ELF-1 (cell line): ENCODE results near the gene CLDN19.
"Not testable (repeated sequence)": the region's sequence is repeated elsewhere in the genome, so short reads cannot be mapped to it uniquely, and the experiment has no call there.

Experiments
- DNase-seq: peaks from one replicate; pipeline ENCODE4 v3.0.0-alpha.2; 2016; ENCODE audit warnings: low read depth, low spot score

Gene CLDN19

DNA sequence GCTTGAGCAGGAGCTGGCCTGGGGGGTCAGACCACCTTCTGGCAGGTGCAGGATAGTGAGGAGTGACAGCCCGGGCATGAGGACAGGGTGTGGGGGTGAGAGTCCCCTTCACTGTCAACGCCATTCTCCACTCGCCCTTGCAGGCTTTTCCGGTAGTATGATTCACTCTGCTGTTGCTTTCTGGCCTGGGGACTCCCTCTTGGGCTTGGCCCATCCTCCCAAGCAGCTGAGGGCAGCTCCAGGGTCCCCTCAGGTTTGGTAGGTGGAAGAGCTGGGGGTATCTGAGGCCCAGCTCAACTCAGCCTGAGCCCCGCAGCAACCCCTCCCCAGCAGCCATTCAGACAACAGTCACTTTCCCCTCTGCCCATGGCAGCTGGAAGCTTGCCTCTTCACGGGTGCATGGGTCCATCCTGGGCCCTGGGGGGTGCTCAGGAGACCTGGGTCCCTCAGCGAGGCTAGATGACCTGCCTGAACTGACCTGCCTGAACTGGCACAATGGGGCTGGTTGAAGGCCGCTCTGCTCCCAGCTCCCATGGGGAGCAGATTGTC is 1.3 kb downstream of the CLDN19 start:
- DNase-seq: no peak

DNA sequence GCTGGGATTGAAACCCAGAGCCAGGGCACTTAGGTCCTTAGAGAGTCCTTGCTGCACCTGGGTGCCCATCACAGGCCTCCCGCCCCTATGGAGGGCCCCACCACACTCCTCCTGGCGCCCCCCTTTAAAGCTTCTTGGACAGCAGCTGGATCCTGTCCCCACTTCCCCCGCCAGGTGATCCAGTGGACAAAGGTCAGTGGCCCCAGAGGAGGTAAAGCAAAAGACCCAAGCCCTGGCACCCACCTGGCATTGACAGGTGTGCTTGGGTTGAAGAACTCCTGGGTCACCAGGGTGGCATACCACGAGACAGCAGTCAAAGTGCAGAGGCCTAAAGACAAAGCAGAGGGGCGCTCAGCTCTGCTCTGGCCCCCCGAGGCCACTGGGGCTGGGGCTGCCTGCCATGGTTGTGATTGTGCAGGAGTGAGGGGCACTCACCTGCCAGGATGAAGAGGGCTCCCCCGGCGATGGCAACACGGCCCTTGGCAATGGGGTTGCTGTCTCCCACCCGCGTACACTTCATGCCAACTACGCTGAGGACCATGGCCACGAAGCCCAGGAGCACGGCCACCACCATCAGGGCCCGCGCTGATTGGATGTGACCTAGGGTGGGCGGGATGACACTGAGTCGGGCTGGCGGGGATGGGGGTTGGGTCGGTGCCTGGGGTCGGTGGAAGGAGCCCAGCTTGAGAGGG is 1.9 kb downstream of the CLDN19 start:
- DNase-seq: no peak

DNA sequence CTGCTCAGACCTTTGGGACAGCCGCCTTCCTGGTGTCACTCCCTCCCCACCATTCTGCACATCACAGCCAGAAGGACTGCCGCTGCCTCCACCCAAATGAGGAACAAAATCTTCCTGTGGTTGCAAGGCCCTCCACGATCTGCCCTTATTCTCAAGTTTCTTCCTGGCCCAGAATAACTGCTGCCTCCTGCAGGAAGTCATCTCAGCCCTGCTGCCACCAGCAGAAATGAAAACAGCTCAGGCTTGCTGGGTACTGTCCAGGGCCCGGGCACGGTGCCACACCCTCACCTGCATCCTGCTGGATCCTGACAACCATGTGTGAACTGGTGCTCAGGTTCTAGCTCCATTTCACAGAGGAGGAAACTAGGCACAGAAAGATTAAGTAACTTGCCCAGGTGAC is 2.8 kb downstream of the CLDN19 start:
- no peak for DNase-seq

DNA sequence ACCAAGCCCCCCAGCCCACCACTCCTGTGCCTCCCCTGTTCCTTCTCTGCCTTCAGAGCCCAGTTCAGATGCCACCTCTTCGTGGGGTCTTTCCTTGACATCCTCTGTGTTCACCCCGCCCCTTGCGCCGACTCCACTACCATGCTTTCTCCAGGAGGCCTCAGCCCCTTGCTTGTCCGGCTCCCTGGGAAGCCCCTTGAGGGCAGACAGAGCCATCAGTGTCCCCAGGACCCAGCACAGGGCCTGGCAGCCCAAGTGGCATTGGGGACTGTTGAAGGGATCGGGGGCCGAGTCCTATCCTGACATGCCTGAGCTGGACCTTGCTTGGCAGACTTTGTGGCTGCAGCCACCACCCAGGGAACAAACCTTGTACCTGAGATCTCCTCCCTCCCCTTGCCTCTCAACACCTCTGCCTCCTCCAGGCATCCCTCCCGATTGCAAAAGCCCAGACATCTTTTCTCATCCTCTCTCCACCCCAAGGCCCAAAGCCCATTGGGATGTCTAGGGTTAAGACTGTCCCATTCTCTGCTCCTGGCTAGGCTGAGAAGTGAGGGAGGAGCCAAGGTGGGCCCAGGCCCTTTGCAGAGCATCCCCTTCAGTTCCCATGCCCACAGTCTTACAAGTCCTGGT is 3.4 kb downstream of the CLDN19 start:
- no peak for DNase-seq

DNA sequence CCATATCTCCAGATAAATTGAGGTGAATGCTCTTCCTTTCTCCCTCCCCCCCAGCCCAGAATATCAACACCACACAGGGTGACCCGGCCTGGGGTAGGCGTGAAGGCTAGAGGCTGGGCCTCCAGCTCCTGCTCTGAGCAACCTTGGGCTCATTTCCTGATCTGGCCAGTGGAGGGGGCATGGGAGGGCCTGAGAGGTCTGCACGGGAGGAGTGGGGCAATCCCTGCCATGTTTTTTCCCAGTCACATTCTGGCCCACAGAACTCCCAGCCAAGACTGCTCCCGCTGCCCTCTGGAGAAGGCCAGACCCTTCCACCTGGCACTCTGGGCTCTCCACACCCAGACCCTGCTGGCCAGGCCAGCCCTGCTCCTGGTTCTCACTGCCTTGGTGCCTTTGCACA is 3.9 kb downstream of the CLDN19 start:
- no peak for DNase-seq

DNA sequence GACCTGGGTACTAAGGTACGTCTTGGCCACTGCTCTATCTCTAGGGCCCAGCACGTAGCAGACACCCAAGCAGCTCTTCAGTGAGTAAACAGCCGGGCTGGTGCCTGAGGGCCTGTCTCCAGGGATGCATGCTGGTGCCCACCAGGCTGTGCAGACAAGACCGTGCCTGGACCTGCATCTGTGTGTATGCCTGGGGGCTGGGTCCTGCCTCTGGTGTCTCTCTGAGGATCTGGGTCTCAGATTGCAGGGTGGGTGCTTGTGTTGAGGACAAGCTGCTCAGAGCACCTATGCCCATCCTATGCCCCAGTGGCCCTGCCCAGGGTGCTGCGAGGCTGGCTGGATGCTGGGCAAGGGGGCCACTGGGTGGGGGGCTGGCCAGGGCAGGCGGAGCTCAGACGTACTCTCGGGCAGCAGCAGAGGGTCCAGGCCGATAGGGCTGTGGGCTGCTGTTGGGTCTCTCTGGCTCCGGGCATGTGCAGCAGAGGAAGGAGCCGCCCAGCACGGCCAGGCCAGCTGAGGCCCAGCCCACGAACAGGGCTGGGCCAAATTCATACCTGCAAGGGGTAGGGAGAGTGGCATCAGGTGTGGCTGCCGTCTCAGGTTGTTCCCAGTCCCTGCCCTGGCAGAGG is 4.4 kb downstream of the CLDN19 start:
- DNase-seq: no peak

DNA sequence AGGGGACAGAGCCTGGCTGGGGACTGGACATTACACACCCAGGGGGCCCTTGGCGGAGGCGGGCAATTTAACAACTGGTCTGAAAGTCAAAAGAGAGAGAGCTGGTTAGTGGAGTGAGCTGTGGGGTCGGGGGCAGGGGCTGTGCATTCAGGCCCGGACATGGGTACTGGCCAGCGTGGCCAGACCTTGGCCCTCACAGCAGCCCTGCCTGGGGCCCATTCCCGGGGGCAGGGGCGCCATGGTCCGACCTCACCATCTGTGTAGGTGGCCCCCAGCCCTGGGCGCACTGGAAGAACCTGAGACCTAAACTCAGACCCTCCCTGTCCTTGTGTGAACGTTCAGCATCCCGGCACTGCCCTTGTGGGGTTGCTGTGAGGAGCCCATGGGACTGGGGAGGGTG is 5.0 kb downstream of the CLDN19 start:
- no peak for DNase-seq

DNA sequence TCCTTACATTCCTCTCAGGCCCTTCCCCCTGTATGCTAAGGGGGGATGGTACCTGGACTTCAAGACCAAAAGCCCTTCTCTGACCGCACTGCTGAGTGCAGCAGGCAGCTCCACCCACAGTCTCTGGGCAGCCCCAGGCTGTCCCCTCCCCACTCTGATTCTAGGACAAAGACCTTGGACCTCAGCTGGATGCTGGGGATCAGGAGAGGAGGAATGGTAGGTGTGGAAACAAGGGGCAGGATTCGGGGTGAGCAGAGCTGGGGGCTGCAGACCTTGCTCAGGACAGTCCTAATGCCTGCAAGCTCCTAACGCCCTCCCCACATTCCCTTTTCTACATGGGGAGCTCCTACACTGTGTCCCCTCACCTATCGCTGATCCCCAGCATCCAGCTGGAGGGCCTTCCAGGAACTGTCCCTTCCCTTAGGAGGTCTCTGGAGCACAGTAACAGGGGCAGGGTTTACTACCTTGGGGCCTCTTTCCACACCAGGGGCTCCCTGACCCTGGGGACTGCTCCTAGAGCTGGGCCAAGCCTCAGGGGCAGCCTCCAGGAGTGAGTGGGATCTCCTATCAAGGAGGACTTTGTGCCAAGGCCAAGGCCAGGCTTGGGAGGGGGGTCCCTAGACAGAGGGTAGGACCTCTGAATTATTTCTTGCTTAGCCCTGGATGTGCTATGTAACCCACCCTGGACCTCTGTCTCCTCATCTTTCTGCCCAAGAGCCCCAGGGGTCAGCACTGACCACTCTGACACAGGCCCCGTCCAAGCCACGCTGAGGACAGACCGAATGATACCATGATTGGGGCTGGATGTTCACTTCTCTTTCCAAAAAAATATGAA is 5.6 kb downstream of the CLDN19 start:
- DNase-seq: peak; percentile 66

DNA sequence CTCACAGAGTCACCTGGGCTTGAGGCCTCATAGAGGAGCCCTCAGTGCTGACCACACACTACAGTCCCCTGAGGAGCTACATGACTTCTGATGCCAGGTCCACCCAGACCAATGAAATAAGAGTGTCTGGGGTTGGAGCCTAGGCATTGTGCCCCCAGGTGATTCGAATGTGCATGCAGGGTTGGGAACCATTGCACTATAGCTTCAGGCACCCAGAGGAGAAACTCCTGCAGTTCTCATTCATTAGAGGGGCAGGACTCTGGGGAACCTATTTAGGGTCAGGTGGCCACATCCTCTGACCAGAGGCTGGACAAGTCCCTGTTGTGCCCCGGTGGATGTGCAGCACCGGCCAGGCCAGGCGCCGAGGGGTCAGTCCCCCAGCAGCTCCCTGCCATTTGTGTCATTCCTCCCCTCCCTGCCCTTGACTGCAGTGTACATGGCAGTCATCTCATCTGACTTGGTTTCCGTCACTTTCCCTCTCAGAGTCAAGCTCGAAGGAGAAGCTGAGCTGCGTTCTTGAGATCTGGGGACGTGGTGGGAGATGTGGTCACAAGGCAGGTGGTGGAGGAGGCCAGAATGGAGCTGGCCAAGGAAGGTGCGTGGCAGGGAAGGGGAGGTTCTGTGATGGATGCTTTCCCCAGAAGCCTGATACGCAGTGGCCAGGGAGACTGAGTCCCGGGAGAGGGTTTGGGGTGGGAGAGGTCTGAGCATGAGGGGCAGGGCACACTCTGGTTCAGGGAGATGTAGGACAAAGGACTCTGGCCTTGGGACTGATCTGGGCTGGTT is 6.4 kb downstream of the CLDN19 start:
- no peak for DNase-seq

DNA sequence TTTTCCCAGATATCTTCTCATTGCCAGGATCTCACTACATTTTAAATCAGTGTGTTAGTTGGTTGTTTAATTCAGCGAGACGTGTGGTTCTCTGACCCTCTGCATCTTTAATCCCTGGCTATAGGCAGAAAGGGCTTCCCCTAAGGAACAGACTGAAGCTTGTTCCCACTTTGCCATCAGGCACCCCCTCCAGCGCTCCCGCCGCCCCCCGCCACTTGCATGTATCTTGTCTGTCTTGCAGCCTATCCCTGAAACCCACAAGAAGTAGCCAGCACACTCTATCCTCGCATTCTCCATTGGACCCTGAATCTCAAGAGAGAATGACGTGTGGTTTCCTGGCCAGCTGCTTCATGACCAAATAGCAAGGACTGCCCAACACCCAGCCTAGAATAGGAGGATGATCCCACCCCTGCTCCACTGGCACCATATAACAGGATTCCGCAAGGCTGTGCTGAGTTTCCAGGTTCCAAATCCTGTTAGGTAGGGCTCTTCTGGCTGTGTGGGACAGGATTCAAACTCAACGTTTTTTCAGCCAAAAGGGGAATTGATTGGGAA is 7.8 kb downstream of the CLDN19 start:
- no peak for DNase-seq

DNA sequence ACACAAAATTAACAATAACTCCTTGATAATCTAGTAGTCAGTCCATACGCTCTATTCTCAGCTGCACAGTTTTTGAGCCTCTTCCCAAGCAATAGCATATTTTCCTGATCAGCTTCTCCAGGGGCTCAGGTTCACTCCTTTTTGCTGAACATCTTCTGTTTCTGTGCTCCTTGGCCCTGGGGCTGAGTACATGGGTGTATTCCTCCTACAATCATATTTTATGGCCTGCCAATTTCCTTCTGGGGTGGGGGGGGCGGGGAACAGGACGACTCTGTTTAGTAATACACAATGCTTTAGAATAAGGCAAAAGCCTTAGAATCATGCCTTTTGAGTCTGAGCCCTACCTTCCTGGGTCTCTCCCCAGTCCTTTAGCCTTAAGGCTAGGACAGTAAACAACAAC is 8.5 kb downstream of the CLDN19 start:
- DNase-seq: no peak

DNA sequence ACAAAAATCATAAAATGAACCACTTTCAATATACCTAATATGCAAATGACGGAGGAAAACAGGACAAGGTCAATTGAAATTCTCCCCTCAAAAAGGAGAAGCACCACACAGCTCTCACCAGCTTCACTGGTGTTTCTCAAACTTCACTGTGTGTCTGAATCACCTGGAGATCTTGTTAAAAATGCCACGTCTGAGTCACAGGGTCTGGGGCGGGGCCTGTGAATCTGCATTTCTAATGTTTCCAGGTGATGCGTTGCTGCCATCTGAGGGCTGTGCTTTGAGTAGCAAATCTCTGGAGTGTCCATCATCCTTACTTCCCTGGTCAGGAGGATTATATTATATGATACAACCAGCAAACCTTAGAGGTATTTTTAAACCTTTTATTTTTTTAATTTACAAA is 9.0 kb downstream of the CLDN19 start:
- no peak for DNase-seq

DNA sequence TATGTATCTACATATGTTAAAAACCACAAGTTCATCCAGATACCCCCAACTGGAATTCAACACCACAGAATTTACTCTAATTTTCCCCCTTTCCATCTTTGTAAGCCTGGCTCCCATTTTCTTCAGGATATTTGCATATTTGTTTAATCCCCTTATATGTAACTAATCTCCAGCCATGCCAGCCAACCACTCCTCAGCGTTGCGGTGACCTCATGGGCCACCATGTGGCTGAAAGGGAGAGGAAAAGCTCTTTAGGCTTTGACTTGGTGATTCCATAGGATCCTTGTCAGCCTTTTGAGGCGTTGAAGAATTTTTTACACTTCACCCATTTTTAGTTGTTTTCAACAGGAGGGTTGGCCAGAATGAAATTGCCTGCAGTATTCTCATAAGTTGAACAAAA is 10.0 kb downstream of the CLDN19 start:
- peak; percentile 25 for DNase-seq

DNA sequence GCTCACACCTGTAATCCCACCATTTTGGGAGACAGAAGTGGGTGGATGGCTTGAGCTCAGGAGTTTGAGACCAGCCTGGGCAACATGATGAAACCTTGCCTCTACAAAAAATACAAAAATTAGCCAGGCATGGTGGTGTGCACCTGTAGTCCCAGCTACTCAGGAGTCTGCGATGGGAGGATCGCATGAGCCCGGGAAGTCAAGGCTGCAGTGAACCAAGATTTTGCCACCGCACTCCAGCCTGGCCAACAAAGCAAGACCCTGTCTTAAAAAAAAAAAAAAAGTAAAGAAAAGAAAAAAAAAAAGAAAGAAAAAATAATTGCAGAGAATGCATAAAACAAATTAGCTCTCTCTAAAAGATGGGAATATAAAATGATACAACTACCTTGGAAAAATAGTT is 14.2 kb downstream of the CLDN19 start:
- DNase-seq: not testable (repeated sequence)

DNA sequence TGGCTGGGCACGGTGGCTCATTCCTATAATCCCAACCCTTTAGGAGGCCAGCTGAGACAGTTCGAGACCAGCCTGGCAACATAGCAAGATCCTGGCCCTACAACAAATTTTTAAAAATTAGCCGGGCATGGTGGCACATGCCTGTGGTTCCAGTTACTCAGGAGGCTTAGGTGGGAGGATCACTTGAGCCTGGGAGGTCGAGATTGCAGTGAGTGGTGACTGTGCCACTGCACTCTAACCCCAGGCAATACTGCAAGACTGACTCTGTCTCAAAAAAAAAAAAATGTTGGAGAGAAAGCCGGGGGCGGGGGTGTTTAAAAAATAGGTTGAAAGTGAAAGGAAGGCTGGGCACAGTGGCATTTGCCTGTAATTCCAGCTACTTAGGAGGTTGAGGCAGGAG is 16.5 kb downstream of the CLDN19 start:
- DNase-seq: no peak

DNA sequence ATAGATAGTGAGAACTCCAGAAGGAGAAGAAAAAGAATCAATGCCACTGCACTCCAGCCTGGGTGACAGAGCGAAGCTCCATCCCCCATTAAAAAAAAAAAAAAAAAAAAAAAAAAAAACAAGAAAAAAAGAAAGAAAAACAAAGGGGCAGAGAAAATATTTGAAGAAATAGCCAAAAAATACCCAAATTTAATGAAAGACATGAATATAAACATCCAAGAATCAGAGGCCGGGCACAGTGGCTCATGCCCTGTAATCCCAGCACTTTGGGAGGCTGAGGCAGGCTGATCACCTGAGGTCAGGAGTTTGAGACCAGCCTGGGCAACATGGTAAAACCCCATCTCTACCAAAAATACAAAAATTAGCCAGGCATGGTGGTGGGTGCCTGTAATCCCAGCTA is 17.6 kb downstream of the CLDN19 start:
- not testable (repeated sequence) for DNase-seq

DNA sequence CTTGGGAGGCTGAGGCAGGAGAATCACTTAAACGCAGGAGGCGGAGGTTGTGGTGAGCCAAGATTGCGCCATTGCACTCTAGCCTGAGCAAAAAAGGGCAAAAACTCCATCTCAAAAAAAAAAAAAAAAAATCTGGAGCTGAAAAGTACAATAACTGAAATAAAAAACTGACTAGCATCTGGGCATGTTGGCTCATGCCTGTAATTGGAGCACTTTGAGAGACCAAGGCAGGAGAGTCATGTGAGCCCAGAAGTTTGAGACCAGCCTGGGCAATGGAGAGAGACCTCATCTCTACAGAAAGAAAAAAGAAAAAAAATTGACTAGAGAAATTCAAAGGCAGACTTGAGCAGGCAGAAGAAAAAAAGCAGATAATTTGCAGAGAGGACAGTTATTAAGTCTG is 18.1 kb downstream of the CLDN19 start:
- DNase-seq: no peak

DNA sequence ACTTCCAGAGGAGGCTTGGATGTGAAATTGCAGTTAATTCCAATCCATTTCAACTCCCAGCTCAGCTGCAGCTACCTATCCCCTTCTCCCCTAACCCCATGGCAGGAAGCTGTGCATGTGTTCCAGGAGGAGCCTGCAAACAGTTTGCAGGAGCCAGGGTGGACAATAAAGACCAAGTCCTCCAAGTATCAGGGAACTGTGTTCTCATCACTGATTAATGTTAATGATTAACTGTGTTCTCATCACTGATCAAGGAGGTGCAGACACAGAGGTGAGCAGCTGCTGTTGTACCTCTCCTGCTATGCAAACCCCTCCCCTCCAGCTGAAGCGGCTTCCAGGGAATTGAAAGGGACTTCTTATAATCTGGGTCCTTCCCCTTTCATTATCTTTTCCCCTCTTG is 19.2 kb downstream of the CLDN19 start:
- DNase-seq: no peak

DNA sequence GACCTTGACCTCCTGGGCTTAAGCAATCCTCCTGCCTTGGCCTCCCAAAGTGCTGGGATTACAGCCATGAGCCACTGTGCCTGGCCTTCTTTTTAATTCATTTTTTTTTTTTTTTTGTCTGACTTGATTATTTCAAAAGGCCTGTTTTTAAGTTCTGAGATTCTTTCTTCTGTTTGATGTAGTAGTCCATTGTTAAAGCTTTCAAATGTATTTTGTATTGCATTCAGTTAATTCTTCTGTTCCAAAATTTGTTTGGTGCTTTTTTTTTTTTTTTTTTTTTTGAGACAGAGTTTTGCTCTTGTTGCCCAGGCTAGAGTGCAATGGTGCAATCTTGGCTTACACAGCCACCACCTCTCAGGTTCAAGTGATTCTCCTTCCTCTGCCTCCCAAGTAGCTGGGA is 25.6 kb downstream of the CLDN19 start:
- not testable (repeated sequence) for DNase-seq

DNA sequence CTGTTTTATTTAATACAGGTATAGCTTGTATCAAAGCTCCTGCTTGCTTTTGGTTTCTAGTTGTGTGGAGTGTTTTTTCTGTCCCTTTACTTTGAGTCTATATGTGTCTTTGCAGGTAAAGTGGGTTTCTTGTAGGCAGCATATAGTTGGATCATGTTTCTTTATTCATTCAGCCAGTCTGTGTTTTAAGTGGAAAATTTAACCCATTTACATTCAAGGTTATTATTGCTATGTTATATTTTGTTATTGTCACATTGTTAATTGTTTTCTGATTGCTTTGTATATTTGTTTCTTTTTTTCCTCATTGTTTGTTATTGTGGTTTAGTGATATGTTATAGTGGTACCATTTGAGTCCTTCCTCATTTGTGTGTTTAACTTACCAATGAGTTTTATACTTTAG is 26.7 kb downstream of the CLDN19 start:
- DNase-seq: no peak

DNA sequence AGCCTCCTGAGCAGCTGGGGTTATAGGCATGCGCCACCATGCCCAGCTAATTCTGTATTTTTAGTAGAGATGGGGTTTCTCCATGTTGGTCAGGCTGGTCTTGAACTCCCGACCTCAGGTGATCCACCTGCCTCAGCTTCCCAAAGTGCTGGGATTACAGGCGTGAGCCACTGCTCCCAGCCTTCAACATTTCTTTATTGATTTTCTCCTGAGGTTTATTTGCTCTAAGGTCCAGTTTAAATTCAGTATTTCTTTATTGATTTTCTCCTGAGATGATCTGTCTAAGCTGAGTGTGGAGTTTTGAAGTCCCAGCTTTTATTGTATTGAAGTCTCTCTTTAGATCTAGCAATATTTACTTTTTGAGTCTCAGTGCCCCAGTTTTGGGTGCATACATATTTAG is 27.2 kb downstream of the CLDN19 start:
- DNase-seq: not testable (repeated sequence)
